ENCODE results near the gene TPO. TPM values are rescaled to one million over a fixed set of nuclear protein-coding genes. Genes with fewer than 3 reads are reported as not detected.

The TPO gene
- total RNA-seq, 4 donors from 2014 or later: 0.70 to 46.2 (median 6.8) TPM

- Histone ChIP-seq H3K4me1 (no peaks in the 10 kb centered on the region), H3K27ac (peak overlapping the region in 1 of 4 donors; percentile 1), H3K36me3 (no peaks in the 10 kb centered on the region), H3K27me3 (no peaks in the 10 kb centered on the region), H3K4me3 (no peak overlapping the region), H3K9me3 (no peaks in the 10 kb centered on the region)
- no peak for DNase-seq
- no peak for TF ChIP-seq POLR2A (IDR thresholded peaks at IDR 0.05)
- no peak for TF ChIP-seq CTCF (IDR thresholded peaks at IDR 0.05)
These were observed 96.9 kb downstream of the TPO start for GRCh38 chr2:1510176-1510575.

GRCh38 chr2:1511455-1511854 lies 98.2 kb downstream of the TPO start:
- DNase-seq: no peak
- H3K27me3 ChIP-seq: no peaks in the 10 kb centered on the region
- no peaks in the 10 kb centered on the region for H3K4me1 ChIP-seq
- H3K4me3 ChIP-seq: no peak overlapping the region
- H3K27ac ChIP-seq: no peak overlapping the region
- no peaks in the 10 kb centered on the region for H3K36me3 ChIP-seq
- no peaks in the 10 kb centered on the region for H3K9me3 ChIP-seq
- no peak for TF ChIP-seq POLR2A (IDR thresholded peaks at IDR 0.05)
- no peak for TF ChIP-seq CTCF (IDR thresholded peaks at IDR 0.05)

- TF ChIP-seq CTCF (IDR thresholded peaks at IDR 0.05) (no peak), POLR2A (IDR thresholded peaks at IDR 0.05) (no peak)
- H3K27me3 ChIP-seq: no peaks in the 10 kb centered on the region
- H3K27ac ChIP-seq: no peak overlapping the region
- no peak overlapping the region for H3K4me3 ChIP-seq
- no peaks in the 10 kb centered on the region for H3K9me3 ChIP-seq
- no peaks in the 10 kb centered on the region for H3K36me3 ChIP-seq
- no peak for DNase-seq
- H3K4me1 ChIP-seq: no peaks in the 10 kb centered on the region
These were observed 99.3 kb downstream of the TPO start for GRCh38 chr2:1512321-1513289.

- Histone ChIP-seq H3K36me3 (no peaks in the 10 kb centered on the region), H3K4me1 (no peaks in the 10 kb centered on the region), H3K27ac (no peak overlapping the region), H3K4me3 (no peak overlapping the region), H3K27me3 (no peaks in the 10 kb centered on the region), H3K9me3 (no peaks in the 10 kb centered on the region)
- TF ChIP-seq POLR2A (IDR thresholded peaks at IDR 0.05): no peak
- no peak for TF ChIP-seq CTCF (IDR thresholded peaks at IDR 0.05)
- no peak for DNase-seq
These were observed 101.3 kb downstream of the TPO start for GRCh38 chr2:1514391-1515072.

GRCh38 chr2:1515073-1515430 lies 101.8 kb downstream of the TPO start:
- DNase-seq: no peak
- TF ChIP-seq CTCF (IDR thresholded peaks at IDR 0.05): no peak
- no peak for TF ChIP-seq POLR2A (IDR thresholded peaks at IDR 0.05)
- Histone ChIP-seq H3K9me3 (no peaks in the 10 kb centered on the region), H3K4me1 (no peaks in the 10 kb centered on the region), H3K27me3 (no peaks in the 10 kb centered on the region), H3K4me3 (no peak overlapping the region), H3K36me3 (no peaks in the 10 kb centered on the region), H3K27ac (no peak overlapping the region)

Data from Peyer's patch (tissue), 4 donors.